Right lobe of liver (tissue), 4 donors: ENCODE measurements around the gene TBL2.

ENCODE experiments used
- CTCF ChIP-seq, 4 donors: fragments of 200-600 bp in 3 of 4; fragments of 450-650 bp in 1 of 4; IDR thresholded peaks; one replicate each; pipeline versions ENCODE4 v1.5.1 to v1.8.0; 2016 to 2022; ENCODE audit warnings: antibody characterized with exemption in 4 of 4, mild to moderate bottlenecking in 2 of 4
- POLR2A ChIP-seq: fragments of 450-650 bp; IDR thresholded peaks from one replicate; pipeline ENCODE4 v1.6.1; 2017; ENCODE audit warnings: antibody characterized with exemption, mild to moderate bottlenecking
- donor health status: DM: no; HTN: no; CAD: no.
- donor health status: DM: no; HTN: no; CAD: no.
- donor health status: DM: no; HTN: yes; CAD: no.

GRCh38 chr7:73569042-73569608 is 9.3 kb downstream of the TBL2 start:
- TF ChIP-seq CTCF (IDR thresholded peaks at IDR 0.05) (no peak), POLR2A (no peak)
